Measurements from ENCODE around the gene THADA. TPM values are rescaled to one million over a fixed set of nuclear protein-coding genes. Genes with fewer than 3 reads are reported as not detected.
A peak's percentile ranks its signal among the peaks of the same experiment; 100 is the strongest.
"Not testable (repeated sequence)": the region's sequence is repeated elsewhere in the genome, so short reads cannot be mapped to it uniquely, and the experiment has no call there.

THADA gene
- total RNA-seq, 2 experiments from 2014 or later: 34.5 to 35.2 TPM

DNA sequence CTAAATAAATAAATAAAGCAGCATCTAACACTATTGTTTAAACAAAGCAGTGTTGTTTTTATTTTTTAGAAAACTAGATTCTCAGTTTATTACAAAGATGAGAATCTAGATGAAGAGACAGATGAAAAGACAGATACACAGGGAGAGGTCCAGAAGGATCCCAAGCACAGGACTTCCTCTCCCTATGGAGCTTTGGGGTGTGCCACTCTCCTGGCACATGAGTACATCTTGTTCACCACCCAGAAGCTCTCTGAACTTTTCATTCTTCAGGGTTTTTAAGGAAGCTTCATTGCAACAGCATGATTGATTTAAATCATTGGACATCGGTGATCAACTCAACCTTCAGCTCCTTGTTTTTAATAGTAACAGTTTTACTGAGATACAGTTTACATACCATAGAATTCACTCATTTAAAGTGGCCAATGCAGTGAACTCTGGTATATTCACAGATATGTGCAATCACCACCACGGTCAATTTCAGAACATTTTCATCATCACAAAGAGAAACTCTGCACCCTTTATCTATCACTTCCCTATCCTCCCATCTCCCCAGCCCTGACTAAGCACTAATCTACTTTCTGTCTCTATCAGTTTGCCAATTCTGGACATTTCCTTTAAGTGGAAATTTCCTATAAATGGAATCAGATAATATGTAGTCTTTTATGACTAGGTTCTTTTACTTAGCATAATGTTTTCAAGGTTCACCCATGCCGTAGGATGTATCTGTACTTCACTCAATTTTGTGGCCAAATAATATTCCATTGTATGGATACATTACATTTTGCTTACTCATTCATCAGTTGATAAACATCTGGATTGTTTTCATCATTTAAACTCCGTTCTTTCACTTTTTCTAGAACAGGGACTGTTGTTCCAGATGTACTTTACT is 307.2 kb downstream of the THADA start:
- Mint-ChIP-seq H3K27ac (no peak overlapping the region), H3K4me1 (peaks cover 10% of the 10 kb centered on the region), H3K36me3 (peaks cover 81% of the 10 kb centered on the region), H3K9me3 (peaks cover 20% of the 10 kb centered on the region), H3K4me3 (no peak overlapping the region), H3K27me3 (no peaks in the 10 kb centered on the region)
- no peak for DNase-seq

DNA sequence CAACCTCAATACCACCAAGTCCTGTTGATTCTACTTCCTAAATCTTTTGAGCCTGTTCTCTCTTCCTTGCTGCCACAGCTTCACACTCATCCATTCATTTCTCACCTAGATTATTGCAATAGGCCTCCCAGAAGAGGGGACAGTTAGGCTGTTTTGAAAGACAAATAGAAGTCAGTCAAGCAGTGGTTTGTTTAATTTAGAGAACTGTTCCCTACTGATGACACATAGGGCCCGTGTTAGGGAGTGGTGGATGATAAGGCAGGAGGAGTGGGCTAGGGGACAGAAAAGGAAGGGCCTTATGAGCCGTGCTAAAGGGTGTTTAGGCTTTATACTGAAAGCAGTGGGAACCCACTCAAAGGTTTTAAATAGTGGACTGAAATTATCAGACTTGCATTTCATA is 309.9 kb downstream of the THADA start:
- H3K9me3 Mint-ChIP-seq: peaks cover 23% of the 10 kb centered on the region
- H3K27ac Mint-ChIP-seq: no peak overlapping the region
- no peaks in the 10 kb centered on the region for H3K4me1 Mint-ChIP-seq
- peaks cover 81% of the 10 kb centered on the region for H3K36me3 Mint-ChIP-seq
- no peaks in the 10 kb centered on the region for H3K27me3 Mint-ChIP-seq
- DNase-seq: no peak
- H3K4me3 Mint-ChIP-seq: no peak overlapping the region

GRCh38 chr2:43284967-43285366 is 310.9 kb downstream of the THADA start:
- Mint-ChIP-seq H3K4me3 (no peak overlapping the region), H3K36me3 (peaks cover 75% of the 10 kb centered on the region), H3K9me3 (peaks cover 23% of the 10 kb centered on the region), H3K4me1 (no peaks in the 10 kb centered on the region), H3K27ac (no peak overlapping the region), H3K27me3 (no peaks in the 10 kb centered on the region)
- DNase-seq: no peak

GRCh38 chr2:43284347-43284746 is 311.5 kb downstream of the THADA start:
- H3K27ac Mint-ChIP-seq, H3K4me1 Mint-ChIP-seq, DNase-seq, H3K4me3 Mint-ChIP-seq, H3K27me3 Mint-ChIP-seq: not testable (repeated sequence)
- peaks cover 72% of the 10 kb centered on the region for H3K36me3 Mint-ChIP-seq
- peaks cover 23% of the 10 kb centered on the region for H3K9me3 Mint-ChIP-seq

GRCh38 chr2:43280994-43281393 is 314.8 kb downstream of the THADA start:
- Mint-ChIP-seq H3K36me3 (peaks cover 49% of the 10 kb centered on the region), H3K4me3 (no peak overlapping the region), H3K9me3 (peaks cover 16% of the 10 kb centered on the region), H3K4me1 (peaks cover 2% of the 10 kb centered on the region), H3K27ac (no peak overlapping the region), H3K27me3 (no peaks in the 10 kb centered on the region)
- DNase-seq: no peak

DNA sequence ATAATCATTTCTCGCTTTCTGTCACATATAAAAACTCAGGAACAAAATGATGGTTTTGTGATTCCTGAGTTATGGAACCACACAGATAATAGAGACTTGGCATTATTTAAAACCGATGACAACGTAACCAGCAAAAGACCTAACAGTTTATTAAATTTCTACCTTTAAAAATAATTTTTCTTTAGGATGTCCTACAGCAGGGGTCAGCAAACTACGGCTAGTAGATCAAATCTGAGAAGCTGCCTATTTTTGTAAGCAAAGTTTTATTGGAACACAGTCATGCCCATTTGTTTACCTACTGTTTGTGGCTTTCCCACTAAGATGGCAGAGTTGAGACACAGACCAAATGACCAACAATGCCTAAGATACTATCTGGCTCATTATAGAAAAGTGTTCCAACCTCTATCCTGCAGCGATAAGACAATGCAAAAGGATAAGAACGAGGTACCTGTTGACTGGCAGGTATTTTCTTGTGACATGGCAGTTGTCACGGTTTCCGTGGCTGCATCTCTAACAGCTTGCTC is 316.5 kb downstream of the THADA start:
- Mint-ChIP-seq H3K36me3 (peaks cover 33% of the 10 kb centered on the region), H3K27ac (no peak overlapping the region), H3K9me3 (peaks cover 6% of the 10 kb centered on the region), H3K4me1 (peaks cover 2% of the 10 kb centered on the region), H3K27me3 (no peaks in the 10 kb centered on the region), H3K4me3 (no peak overlapping the region)
- no peak for DNase-seq

- H3K27me3 Mint-ChIP-seq: no peaks in the 10 kb centered on the region
- peaks cover 4% of the 10 kb centered on the region for H3K9me3 Mint-ChIP-seq
- H3K4me3 Mint-ChIP-seq: no peak overlapping the region
- H3K27ac Mint-ChIP-seq: no peak overlapping the region
- H3K36me3 Mint-ChIP-seq: peaks cover 28% of the 10 kb centered on the region
- peaks cover 5% of the 10 kb centered on the region for H3K4me1 Mint-ChIP-seq
- DNase-seq: no peak
These were observed 317.1 kb downstream of the THADA start for GRCh38 chr2:43278564-43279220.

GRCh38 chr2:43276962-43277391 is 318.9 kb downstream of the THADA start:
- DNase-seq: no peak
- H3K9me3 Mint-ChIP-seq: no peaks in the 10 kb centered on the region
- peaks cover 15% of the 10 kb centered on the region for H3K36me3 Mint-ChIP-seq
- peak overlapping the region; percentile 57 for H3K27ac Mint-ChIP-seq
- H3K4me1 Mint-ChIP-seq: peaks cover 6% of the 10 kb centered on the region
- H3K4me3 Mint-ChIP-seq: no peak overlapping the region
- H3K27me3 Mint-ChIP-seq: no peaks in the 10 kb centered on the region

DNA sequence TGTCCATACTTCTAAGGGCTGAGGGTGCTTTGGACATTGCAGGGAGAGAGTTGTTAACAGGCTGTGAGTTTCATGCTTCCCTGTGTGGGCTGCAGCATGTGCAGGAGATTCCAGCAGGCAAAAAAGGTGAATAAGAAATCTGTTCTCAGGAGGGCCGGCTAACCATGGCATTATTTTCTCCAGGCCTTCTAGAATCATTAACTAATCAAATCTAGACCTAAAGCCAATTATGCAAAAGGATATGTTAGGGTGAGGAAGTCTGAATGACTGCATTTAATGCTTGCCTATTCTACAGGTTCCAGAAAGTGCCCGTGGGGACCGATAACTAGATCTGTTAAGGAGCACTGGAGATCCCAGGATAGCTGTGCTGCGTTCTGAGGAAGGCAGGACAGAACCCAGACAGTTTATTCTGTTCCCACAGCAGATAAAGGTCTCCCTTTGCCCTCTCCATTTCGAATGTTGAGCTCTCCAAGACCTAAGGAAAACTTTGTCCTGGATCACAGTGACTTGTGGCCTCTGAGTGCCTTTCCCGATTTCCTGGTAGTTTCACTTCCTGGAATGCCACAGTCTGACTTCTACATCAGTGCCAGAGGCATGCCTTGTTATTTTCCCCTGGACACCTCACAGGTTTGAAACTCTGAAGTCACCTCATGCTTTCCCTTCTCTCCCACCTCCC is 319.4 kb downstream of the THADA start:
- H3K9me3 Mint-ChIP-seq: no peaks in the 10 kb centered on the region
- H3K36me3 Mint-ChIP-seq: peaks cover 12% of the 10 kb centered on the region
- H3K27me3 Mint-ChIP-seq: no peaks in the 10 kb centered on the region
- DNase-seq: no peak
- no peak overlapping the region for H3K4me3 Mint-ChIP-seq
- no peak overlapping the region for H3K27ac Mint-ChIP-seq
- peaks cover 6% of the 10 kb centered on the region for H3K4me1 Mint-ChIP-seq

GRCh38 chr2:43274721-43275120 is 321.1 kb downstream of the THADA start:
- peaks cover 8% of the 10 kb centered on the region for H3K4me1 Mint-ChIP-seq
- no peaks in the 10 kb centered on the region for H3K9me3 Mint-ChIP-seq
- no peak for DNase-seq
- peaks cover 9% of the 10 kb centered on the region for H3K36me3 Mint-ChIP-seq
- H3K4me3 Mint-ChIP-seq: no peak overlapping the region
- no peaks in the 10 kb centered on the region for H3K27me3 Mint-ChIP-seq
- H3K27ac Mint-ChIP-seq: no peak overlapping the region

GRCh38 chr2:43274055-43274454 is 321.8 kb downstream of the THADA start:
- Mint-ChIP-seq H3K27ac (no peak overlapping the region), H3K4me1 (peaks cover 8% of the 10 kb centered on the region), H3K27me3 (no peaks in the 10 kb centered on the region), H3K36me3 (peaks cover 9% of the 10 kb centered on the region), H3K4me3 (no peak overlapping the region), H3K9me3 (no peaks in the 10 kb centered on the region)
- DNase-seq: no peak

GRCh38 chr2:43273529-43273928 is 322.3 kb downstream of the THADA start:
- DNase-seq: peak; percentile 11
- no peak overlapping the region for H3K4me3 Mint-ChIP-seq
- H3K4me1 Mint-ChIP-seq: peaks cover 8% of the 10 kb centered on the region
- H3K27ac Mint-ChIP-seq: no peak overlapping the region
- no peaks in the 10 kb centered on the region for H3K9me3 Mint-ChIP-seq
- H3K36me3 Mint-ChIP-seq: peaks cover 9% of the 10 kb centered on the region
- H3K27me3 Mint-ChIP-seq: no peaks in the 10 kb centered on the region

GRCh38 chr2:43270930-43271615 is 324.8 kb downstream of the THADA start:
- Mint-ChIP-seq H3K4me1 (peaks cover 6% of the 10 kb centered on the region), H3K36me3 (peaks cover 6% of the 10 kb centered on the region), H3K9me3 (no peaks in the 10 kb centered on the region), H3K27me3 (no peaks in the 10 kb centered on the region), H3K4me3 (no peak overlapping the region), H3K27ac (no peak overlapping the region)
- no peak for DNase-seq

DNA sequence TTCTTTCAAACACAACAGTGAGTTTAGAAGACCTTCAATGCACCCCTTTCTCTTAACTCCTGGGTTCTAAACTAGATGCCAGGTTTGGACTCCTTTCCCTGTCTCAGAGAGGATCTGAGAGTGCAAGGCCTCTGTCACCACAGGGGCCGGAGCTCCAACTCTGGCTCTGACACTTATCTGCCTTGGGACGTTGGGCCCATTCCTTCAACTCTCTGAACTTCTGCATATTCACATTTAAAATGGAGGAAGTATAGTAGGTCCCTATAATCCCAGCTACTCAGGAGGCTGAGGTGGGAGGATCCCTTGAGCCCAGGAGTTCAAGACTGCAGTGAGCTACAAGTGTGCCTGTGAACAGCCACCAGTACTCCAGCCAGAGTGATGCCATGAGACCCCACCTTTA is 325.4 kb downstream of the THADA start:
- H3K27me3 Mint-ChIP-seq: no peaks in the 10 kb centered on the region
- H3K36me3 Mint-ChIP-seq: peaks cover 6% of the 10 kb centered on the region
- no peak overlapping the region for H3K27ac Mint-ChIP-seq
- no peaks in the 10 kb centered on the region for H3K9me3 Mint-ChIP-seq
- no peak overlapping the region for H3K4me3 Mint-ChIP-seq
- peaks cover 6% of the 10 kb centered on the region for H3K4me1 Mint-ChIP-seq
- DNase-seq: no peak

Data from activated naive CD8-positive, alpha-beta T cell treated with anti-CD3 and anti-CD28 coated beads for 36 hours (primary cell).